Activated CD8-positive, alpha-beta T cell treated with anti-CD3 and anti-CD28 coated beads for 36 hours (primary cell): ENCODE results near the gene LIPC. TPM values are rescaled to one million over a fixed set of nuclear protein-coding genes. Genes with fewer than 3 reads are reported as not detected.

Source experiments
- ATAC-seq: fragments of 200-7000 bp; cut with Tn5 transposase; one replicate; pipeline ENCODE4 v1.10.0; 2021; ENCODE audit warnings: mild to moderate bottlenecking, moderate library complexity
- CTCF ChIA-PET: fragments of 350-600 bp; sonication (Branson Sonifier 250); formaldehyde crosslinking; loops from one replicate; lab custom pipeline; 2021; ENCODE audit warnings: antibody characterized with exemption; lab: Charles Lee
- POLR2A ChIA-PET: fragments of 350-600 bp; sonication (Branson Sonifier 250); formaldehyde crosslinking; loops from one replicate; lab custom pipeline; 2021; ENCODE audit warnings: antibody characterized with exemption; lab: Charles Lee
- DNase-seq: peaks from one replicate; pipeline ENCODE4 v3.0.0-alpha.2; 2020
- H3K27ac Mint-ChIP-seq: one replicate; pipeline ENCODE4 v1.8.0; 2021; ENCODE audit warnings: mild to moderate bottlenecking, mixed read lengths
- H3K27me3 Mint-ChIP-seq: one replicate; pipeline ENCODE4 v1.8.0; 2021; ENCODE audit warnings: mixed read lengths
- H3K36me3 Mint-ChIP-seq: one replicate; pipeline ENCODE4 v1.8.0; 2021; ENCODE audit warnings: low read depth, mixed read lengths
- H3K4me1 Mint-ChIP-seq: one replicate; pipeline ENCODE4 v1.8.0; 2021; ENCODE audit warnings: low read depth, mixed read lengths
- H3K4me3 Mint-ChIP-seq: one replicate; pipeline ENCODE4 v1.8.0; 2021; ENCODE audit warnings: mild to moderate bottlenecking, moderate library complexity, mixed read lengths
- H3K9me3 Mint-ChIP-seq: one replicate; pipeline ENCODE4 v1.8.0; 2021; ENCODE audit warnings: mixed read lengths
- CTCF ChIP-seq: fragments of 200-600 bp; IDR thresholded peaks from one replicate; pipeline ENCODE4 v1.8.0; 2022; ENCODE audit warnings: antibody characterized with exemption, mild to moderate bottlenecking
- intact Hi-C: fragments of 100-400 bp; cut with micrococcal nuclease; formaldehyde crosslinking; loops from one replicate; pipeline ENCODE4 v1.10.0; 2022
- total RNA-seq, 2 experiments: library from RNA; stranded (reverse); gene quantifications; one replicate each; pipeline ENCODE4 v1.2.3, GENCODE V29; 2021

Gene LIPC
- total RNA-seq, 2 experiments from 2014 or later: 1.0 to 1.2 TPM

GRCh38 chr15:58398643-58399042 is 33.1 kb upstream of the LIPC start:
- no peak for ATAC-seq
- H3K27ac Mint-ChIP-seq: no peak overlapping the region
- no peaks in the 10 kb centered on the region for H3K4me1 Mint-ChIP-seq
- H3K9me3 Mint-ChIP-seq: no peaks in the 10 kb centered on the region
- intact Hi-C loops: no loop called here
- TF ChIP-seq CTCF: no peak
- peaks cover 2% of the 10 kb centered on the region for H3K27me3 Mint-ChIP-seq
- no peaks in the 10 kb centered on the region for H3K36me3 Mint-ChIP-seq
- ChIA-PET POLR2A (interaction anchor here (1.4 kb wide), 1 partner anchor 14 kb away, joined by 4 read pairs; no protein-coding TSS in a partner anchor), CTCF (no interaction called here)
- H3K4me3 Mint-ChIP-seq: no peak overlapping the region
- no peak for DNase-seq

- intact Hi-C loops: no loop called here
- no peak for TF ChIP-seq CTCF
- Mint-ChIP-seq H3K27ac (no peak overlapping the region), H3K36me3 (no peaks in the 10 kb centered on the region), H3K9me3 (no peaks in the 10 kb centered on the region), H3K4me1 (no peaks in the 10 kb centered on the region), H3K4me3 (no peak overlapping the region), H3K27me3 (peaks cover 2% of the 10 kb centered on the region)
- CTCF ChIA-PET: no interaction called here
- ATAC-seq (no peak), DNase-seq (no peak)
- POLR2A ChIA-PET: no interaction called here
Observed at GRCh38 chr15:58399739-58400138, 32.1 kb upstream of the LIPC start.

- H3K27ac Mint-ChIP-seq: no peak overlapping the region
- ATAC-seq (no peak), DNase-seq (no peak)
- no peaks in the 10 kb centered on the region for H3K9me3 Mint-ChIP-seq
- no peaks in the 10 kb centered on the region for H3K4me1 Mint-ChIP-seq
- ChIA-PET POLR2A (no interaction called here), CTCF (no interaction called here)
- H3K27me3 Mint-ChIP-seq: no peaks in the 10 kb centered on the region
- intact Hi-C loops: no loop called here
- no peak overlapping the region for H3K4me3 Mint-ChIP-seq
- H3K36me3 Mint-ChIP-seq: no peaks in the 10 kb centered on the region
- no peak for TF ChIP-seq CTCF
Observed at GRCh38 chr15:58401276-58401675, 30.5 kb upstream of the LIPC start.

- DNase-seq (no peak), ATAC-seq (no peak)
- no peak for TF ChIP-seq CTCF
- H3K4me1 Mint-ChIP-seq: no peaks in the 10 kb centered on the region
- ChIA-PET CTCF (interaction anchor here (1.4 kb wide), 1 partner anchor 16 kb away, joined by 4 read pairs; no protein-coding TSS in a partner anchor), POLR2A (interaction anchor here (0.6 kb wide), 1 partner anchor 24 kb away, joined by 3 read pairs; no protein-coding TSS in a partner anchor)
- H3K27me3 Mint-ChIP-seq: no peaks in the 10 kb centered on the region
- no peaks in the 10 kb centered on the region for H3K9me3 Mint-ChIP-seq
- H3K36me3 Mint-ChIP-seq: no peaks in the 10 kb centered on the region
- no peak overlapping the region for H3K27ac Mint-ChIP-seq
- intact Hi-C loops: no loop called here
- H3K4me3 Mint-ChIP-seq: no peak overlapping the region
Observed at GRCh38 chr15:58401991-58402649, 29.7 kb upstream of the LIPC start.

GRCh38 chr15:58403581-58403980 is 28.2 kb upstream of the LIPC start:
- H3K27me3 Mint-ChIP-seq: no peaks in the 10 kb centered on the region
- H3K4me3 Mint-ChIP-seq: no peak overlapping the region
- H3K36me3 Mint-ChIP-seq: no peaks in the 10 kb centered on the region
- TF ChIP-seq CTCF: no peak
- DNase-seq (no peak), ATAC-seq (no peak)
- H3K27ac Mint-ChIP-seq: no peak overlapping the region
- no peaks in the 10 kb centered on the region for H3K9me3 Mint-ChIP-seq
- CTCF ChIA-PET: interaction anchor here (1.4 kb wide), 1 partner anchor 15 kb away, joined by 4 read pairs; no protein-coding TSS in a partner anchor
- no peaks in the 10 kb centered on the region for H3K4me1 Mint-ChIP-seq
- POLR2A ChIA-PET: no interaction called here
- intact Hi-C loops: no loop called here
